HG02943 (cell line): Measurements from ENCODE around the gene DXO.
"Not testable (repeated sequence)": the region's sequence is repeated elsewhere in the genome, so short reads cannot be mapped to it uniquely, and the experiment has no call there.

Source experiments
- ATAC-seq: cut with Tn5 transposase; IDR thresholded peaks from one replicate; pipeline ENCODE4 v1.9.1; 2021; ENCODE audit warnings: mild to moderate bottlenecking, low read depth, moderate library complexity; ENCODE audit not compliant: unreplicated experiment

DXO gene

DNA sequence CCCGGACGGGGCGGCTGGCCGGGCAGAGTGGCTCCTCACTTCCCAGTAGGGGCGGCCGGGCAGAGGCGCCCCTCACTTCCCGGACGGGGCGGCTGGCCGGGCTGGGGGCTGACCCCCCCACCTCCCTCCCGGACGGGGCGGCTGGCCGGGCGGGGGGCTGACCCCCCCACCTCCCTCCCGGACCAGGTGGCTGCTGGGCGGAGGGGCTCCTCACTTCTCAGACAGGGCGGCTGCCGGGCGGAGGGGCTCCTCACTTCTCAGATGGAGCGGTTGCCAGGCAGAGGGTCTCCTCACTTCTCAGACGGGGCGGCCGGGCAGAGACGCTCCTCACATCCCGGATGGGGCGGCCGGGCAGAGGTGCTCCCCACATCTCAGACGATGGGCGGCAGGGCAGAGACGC lies 39.8 kb downstream of the DXO start:
- not testable (repeated sequence) for ATAC-seq

DNA sequence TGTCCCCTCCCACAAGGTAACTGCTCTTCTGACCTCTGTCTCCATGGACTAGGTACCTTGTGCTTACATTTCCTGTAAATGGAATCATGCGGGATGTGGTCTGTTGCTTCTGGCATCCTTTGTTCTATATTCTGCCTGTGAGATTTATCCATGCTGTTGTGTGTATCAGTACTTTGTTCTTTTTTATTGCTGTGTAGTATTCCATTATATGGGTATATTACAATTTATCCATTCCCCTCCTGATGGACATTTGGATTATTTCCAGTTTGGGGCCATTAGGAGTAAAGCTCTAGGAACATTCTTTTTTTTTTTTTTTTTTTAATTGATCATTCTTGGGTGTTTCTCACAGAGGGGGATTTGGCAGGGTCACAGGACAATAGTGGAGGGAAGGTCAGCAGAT lies 41.0 kb downstream of the DXO start:
- no peak for ATAC-seq

DNA sequence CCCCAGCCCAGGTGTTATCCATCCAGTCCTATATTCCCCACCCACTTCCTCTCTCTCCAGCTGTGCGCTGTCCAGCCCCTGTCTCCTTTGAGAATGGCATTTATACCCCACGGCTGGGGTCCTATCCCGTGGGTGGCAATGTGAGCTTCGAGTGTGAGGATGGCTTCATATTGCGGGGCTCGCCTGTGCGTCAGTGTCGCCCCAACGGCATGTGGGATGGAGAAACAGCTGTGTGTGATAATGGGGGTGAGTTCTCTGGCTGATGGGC lies 43.3 kb downstream of the DXO start:
- no peak for ATAC-seq

DNA sequence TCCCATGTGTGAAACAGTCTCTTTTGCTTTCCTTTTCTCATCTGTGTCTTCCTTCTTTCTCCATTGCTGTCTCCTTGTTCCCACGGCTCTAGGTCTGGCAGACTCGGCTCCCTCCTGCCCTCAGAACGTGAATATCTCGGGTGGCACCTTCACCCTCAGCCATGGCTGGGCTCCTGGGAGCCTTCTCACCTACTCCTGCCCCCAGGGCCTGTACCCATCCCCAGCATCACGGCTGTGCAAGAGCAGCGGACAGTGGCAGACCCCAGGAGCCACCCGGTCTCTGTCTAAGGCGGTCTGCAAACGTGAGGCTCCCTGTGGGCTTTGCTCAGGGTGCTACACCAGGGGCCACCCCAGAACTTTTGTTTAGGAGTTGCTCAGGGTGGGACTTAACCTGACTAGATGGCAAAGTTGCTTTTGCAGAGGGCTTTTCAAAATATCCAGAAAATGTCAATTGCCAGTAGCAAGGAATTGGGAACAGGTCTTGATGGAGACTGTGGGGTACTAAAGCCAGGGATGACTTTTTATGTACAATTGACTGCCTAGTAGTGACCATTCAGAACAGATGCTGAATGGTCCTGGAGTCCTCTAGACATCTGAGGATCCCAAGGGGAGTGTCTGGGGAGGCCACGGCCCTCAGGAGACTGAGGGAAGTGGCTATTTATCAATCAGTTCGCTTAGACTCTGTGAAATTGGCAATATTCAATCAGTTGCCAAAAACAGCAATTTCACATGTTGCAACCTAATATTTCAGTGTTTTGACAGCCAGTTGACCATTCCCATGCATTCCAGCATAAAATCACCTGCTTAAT lies 43.9 kb downstream of the DXO start:
- ATAC-seq, result no peak

DNA sequence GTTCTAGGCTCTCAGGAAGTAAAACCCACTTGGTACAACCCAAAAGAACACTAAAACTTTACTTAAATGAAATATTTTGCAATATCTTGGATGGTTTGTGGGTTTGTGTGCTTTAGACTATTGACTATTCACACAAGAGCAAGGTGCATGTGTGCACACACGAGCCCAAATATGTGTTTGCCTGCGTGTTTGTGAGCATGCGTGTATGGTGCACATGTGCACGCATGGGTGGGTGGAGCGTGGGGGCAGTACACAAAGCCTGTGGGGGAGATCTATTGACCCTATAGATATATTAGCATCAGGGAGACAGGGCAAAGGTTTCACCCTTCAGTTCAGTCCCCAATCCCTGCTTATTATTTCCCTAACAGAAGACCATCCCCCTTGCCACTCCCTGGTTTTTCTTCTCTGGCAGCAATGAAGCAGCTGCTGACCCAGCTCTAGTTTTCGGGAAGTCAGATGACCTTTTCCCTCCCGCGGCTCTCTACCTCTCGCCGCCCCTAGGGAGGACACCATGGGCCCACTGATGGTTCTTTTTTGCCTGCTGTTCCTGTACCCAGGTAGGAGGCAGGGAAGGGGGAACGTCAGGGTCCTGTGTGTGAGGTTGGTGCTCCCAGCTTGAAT lies 44.6 kb downstream of the DXO start, which contains the start of gene C2:
Gene C2, plus strand, starts transcription at position 476 of the 621 bp plus-strand sequence. Its CDS starts 36 bp downstream, at position 512.
- ATAC-seq, result no peak

DNA sequence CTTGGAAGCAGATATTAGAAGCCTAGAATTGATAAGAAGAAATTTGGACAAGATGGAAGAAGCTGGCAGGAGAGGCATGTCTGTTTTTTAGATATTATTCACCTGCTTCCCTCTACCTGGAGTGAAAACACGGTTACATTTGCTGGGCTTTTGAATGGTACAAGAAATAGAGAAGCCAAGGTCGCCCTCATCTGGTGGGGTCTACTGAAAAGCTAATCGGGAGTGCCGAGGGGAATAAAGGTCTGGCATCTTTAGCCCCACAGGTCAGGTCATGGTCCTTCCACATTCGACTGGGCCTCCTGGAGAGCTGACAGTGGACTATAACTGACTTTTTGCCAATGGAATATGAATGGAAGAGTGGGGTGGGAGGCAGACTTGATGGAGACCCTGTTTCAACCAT lies 49.0 kb downstream of the DXO start:
- no peak for ATAC-seq

DNA sequence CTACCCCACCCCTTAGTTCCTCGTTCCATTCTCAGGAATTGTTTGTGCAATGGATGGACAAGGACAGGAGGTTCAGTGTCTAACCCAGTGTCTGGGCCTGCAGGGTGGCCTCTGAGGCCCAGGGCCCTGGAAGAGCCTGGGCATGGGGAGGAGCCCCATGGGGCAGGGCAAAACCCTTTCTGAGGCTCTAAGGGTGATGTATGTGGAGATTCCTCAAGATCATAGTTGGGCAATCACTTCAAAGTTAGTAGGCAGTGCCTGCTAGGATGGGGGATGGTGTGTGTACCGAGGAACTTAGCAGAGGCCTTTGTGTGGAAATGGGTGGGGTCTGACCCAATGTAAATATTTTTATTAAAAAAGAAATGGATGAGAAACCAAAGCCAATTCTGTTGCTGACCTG lies 51.1 kb downstream of the DXO start:
- no peak for ATAC-seq
